A549 (cell line): ENCODE measurements around the gene TSR3.

Source experiments
- EP300 ChIP-seq, 2 experiments: fragments of >200 bp; sonication (Bioruptor Twin); formaldehyde crosslinking; IDR thresholded peaks; 2 replicates in 1 of 2; 3 replicates in 1 of 2; pipeline ENCODE4 v1.6.1; 2016 to 2017
- KDM1A ChIP-seq: fragments of 200-600 bp; sonication (generic); IDR thresholded peaks from 2 replicates; pipeline ENCODE4 v1.6.1; 2016; ENCODE audit warnings: low read depth, mild to moderate bottlenecking
- MAZ ChIP-seq: fragments of 150-350 bp; IDR thresholded peaks from 2 replicates; pipeline ENCODE4 v1.6.1; 2014; ENCODE audit warnings: antibody characterized with exemption, low read depth, low read length, borderline replicate concordance
- SMC3 ChIP-seq: fragments of >200 bp; sonication (Bioruptor Twin); formaldehyde crosslinking; IDR thresholded peaks from 3 replicates; pipeline ENCODE4 v1.6.1; 2018; ENCODE audit warnings: inconsistent platforms
- TF ChIP-seq, protein P1 (sequence below): fragments of >200 bp; sonication (Bioruptor Twin); formaldehyde crosslinking; IDR thresholded peaks from 3 replicates; pipeline ENCODE4 v1.5.1; 2016
- TF ChIP-seq, protein P2 (sequence below): IDR thresholded peaks from 2 replicates; pipeline ENCODE4 v1.6.1; 2012
- TF ChIP-seq, protein P3 (sequence below): IDR thresholded peaks from 2 replicates; pipeline ENCODE4 v1.6.1; 2012; ENCODE audit warnings: low read depth, borderline replicate concordance

DNA sequence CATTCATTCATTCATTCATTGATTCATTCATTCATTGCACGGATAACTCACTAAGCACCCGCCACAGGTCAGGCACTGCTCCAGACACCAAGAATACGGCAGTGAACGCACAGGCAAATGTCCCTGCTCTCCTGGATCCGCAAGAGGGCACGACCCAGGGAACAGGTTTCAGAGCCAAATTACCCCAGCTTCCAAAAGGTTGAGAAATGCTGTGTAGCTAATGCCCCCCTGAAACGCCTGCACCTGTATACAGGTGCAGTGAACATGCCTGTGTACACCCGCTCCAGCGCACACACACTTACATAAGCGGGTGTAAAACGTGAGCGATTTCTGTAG is 51.8 kb downstream of the TSR3 start:
- TF ChIP-seq, protein P1, sequence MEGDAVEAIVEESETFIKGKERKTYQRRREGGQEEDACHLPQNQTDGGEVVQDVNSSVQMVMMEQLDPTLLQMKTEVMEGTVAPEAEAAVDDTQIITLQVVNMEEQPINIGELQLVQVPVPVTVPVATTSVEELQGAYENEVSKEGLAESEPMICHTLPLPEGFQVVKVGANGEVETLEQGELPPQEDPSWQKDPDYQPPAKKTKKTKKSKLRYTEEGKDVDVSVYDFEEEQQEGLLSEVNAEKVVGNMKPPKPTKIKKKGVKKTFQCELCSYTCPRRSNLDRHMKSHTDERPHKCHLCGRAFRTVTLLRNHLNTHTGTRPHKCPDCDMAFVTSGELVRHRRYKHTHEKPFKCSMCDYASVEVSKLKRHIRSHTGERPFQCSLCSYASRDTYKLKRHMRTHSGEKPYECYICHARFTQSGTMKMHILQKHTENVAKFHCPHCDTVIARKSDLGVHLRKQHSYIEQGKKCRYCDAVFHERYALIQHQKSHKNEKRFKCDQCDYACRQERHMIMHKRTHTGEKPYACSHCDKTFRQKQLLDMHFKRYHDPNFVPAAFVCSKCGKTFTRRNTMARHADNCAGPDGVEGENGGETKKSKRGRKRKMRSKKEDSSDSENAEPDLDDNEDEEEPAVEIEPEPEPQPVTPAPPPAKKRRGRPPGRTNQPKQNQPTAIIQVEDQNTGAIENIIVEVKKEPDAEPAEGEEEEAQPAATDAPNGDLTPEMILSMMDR, result no peak
- TF ChIP-seq SMC3, result no peak
- TF ChIP-seq, protein P2, sequence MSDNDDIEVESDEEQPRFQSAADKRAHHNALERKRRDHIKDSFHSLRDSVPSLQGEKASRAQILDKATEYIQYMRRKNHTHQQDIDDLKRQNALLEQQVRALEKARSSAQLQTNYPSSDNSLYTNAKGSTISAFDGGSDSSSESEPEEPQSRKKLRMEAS, result no peak
- TF ChIP-seq, protein P3, sequence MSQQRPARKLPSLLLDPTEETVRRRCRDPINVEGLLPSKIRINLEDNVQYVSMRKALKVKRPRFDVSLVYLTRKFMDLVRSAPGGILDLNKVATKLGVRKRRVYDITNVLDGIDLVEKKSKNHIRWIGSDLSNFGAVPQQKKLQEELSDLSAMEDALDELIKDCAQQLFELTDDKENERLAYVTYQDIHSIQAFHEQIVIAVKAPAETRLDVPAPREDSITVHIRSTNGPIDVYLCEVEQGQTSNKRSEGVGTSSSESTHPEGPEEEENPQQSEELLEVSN, result no peak
- no peak for TF ChIP-seq KDM1A
- no peak for TF ChIP-seq MAZ
- TF ChIP-seq EP300 (IDR thresholded peaks at IDR 0.05), result no peak
